Hematopoietic multipotent progenitor cell treated with erythropoietin and hydrocortisone succinate and interleukin-3 and kit ligand, for 6 days (in vitro differentiated cells): ENCODE data around the gene CIC.
A peak's percentile ranks its signal among the peaks of the same experiment; 100 is the strongest.
"Not testable (repeated sequence)": the region's sequence is repeated elsewhere in the genome, so short reads cannot be mapped to it uniquely, and the experiment has no call there.

Source experiments
- DNase-seq: peaks from one replicate; pipeline ENCODE4 v3.0.0-alpha.2; 2015

The CIC gene

DNA sequence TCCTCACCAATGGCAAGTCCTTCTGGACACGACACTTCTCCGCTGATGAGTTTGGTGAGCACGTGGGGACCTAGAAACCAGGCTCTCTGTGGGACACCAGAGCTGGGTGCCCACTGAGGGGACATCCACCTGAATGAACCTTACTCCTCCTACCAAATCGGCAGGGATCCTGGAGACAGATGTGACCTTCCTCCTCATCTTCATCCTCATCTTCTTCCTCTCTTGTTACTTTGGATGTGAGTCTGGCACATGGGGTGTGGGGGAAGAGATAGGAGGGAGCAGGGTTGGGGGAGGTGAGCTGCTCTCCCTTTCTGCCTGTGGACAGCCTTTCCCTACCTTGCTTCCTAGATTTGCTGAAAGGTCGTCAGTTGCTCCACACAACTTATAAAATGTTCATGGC, 46.0 kb downstream of the CIC start:
- DNase-seq, result no peak

DNA sequence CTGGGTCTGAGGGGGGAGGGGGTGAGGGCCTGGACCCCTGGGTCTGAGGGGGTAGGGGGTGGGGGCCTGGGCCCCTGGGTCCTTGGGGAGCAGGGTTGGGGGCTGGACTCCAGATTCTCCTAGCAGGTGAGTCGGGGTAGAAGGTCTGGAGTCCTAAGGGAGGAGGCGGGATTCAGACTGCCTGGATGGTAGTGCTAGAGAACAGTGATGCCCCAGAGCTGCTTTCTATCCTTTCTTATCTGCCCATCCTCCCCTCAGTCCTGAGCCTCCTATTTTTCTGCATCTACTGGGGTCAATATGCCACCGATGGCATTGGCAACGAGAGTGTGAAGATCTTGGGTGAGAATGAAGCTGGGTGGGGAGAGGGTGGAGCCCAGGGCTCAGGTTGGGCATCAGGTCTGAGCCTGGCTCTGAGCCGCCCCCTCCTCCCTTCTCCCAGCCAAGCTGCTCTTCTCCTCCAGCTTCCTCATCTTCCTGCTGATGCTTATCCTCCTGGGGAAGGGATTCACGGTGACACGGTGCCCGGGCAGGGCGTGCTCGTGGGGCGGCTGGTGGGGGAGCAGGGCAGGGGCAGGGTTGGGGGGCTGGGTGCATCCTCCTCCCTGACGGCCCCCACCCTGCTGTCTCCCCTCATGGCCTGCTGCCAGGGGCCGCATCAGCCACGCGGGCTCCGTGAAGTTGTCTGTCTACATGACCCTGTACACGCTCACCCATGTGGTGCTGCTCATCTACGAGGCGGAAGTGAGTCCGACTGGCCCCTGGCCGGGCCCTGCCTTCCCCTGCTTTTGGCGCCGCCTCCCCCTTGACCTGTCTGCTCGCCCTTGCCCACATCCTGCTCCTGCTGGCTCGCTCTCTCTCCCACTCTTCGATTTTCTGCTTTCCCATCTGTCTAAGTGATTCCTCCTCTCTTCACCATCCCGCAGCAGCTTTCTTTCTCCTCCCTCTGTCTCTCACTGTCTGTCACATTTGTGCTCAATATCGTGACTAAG, 47.5 kb downstream of the CIC start:
- no peak for DNase-seq

- no peak for DNase-seq
Measured at GRCh38 chr19:42317535-42317934, 48.5 kb downstream of the CIC start.

DNA sequence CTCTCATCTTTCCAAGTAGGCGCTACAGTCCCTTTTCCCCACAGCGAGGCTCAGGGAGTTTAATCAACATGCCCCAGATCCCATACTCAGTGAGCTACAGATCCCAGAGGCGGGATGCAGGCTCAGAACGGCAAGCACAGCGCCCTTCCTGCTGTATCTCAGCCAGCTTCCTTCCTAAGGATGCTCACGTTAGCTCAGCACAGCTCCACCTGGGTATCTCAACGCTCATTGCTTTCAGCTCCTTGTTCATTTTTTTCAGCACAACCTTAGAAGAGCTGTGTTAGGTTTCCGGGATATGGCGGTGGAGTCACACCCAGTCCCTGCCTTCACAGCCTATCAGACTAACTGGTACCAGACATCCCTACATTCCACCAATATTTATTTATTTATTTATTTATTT, 53.3 kb downstream of the CIC start:
- no peak for DNase-seq

- DNase-seq, result no peak
Measured at GRCh38 chr19:42323473-42323851, 54.4 kb downstream of the CIC start.

DNA sequence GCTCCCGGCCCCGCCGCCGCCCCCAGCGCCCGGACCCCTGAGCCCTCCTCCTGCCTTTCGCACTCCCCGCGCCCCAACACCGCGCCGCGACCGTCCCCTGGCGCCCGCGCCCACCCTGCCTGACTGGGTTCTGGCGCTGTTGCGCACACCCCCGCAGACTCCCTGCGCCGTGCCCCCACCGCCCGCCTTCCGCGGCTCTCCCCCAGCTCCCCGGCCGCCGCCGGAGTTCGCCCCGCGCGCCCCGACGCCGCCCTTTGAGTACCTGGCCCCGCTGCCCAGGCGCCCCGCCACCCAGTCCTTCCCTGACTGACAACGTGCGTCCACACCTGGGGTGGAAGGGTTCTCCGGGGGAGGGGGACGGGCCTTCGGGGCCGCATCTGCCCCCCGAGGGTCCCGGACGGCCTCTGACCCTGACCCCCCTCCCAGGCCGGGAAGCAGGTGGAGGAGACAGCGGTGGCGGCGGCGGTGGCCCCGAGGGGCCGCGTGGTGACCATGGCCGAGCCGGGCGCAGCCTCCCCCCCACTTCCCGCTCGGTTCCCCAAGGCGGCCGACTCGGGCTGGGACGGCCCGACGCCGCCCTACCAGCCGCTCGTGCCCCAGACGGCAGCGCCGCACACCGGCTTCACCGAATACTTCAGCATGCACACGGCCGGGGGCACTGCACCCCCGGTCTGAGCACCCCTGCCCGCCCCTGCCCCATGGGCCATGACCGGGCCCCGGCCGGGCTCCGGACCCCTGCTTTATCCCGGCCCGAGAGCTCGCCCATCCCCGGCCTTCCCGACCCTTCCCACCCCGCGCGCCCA, 55.0 kb downstream of the CIC start:
- peak; percentile 47 for DNase-seq

- DNase-seq, result no peak
Measured at GRCh38 chr19:42324655-42325307, 55.7 kb downstream of the CIC start.

DNA sequence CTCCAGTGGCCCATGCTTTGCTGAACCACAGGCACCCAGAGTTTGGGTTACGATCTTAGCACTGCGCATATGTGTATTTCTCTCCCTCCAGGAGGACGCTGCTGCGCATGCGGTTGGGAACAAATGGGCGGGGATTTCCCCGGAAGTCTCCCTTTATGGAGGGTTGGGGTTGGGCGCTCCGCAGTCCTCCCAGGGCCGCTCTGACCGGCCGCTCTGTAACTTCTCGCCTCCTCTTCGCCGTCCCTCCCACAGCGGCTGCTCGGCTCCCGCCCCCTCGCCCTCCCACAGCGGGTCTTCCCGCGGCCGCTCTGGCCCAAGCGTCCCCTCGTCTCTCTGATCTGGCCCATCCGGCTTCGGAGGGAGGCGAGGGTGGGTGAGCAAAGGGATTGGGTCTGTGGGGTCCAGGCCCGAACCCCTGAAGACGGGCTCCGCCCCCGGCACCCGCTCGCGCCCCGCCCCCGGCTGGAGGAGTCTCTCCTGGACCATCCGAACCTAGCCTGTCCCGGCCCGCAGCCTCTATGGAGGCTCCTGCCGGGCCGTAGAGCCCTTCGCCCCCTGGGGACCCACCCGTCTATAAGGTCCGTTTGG, 56.4 kb downstream of the CIC start, which contains the start of gene MEGF8:
TSS of gene MEGF8 (plus strand) at position 328 of the 588 bp plus-strand sequence. CDS start 609 bp downstream, outside the sequence.
- DNase-seq, result peak; percentile 99

DNA sequence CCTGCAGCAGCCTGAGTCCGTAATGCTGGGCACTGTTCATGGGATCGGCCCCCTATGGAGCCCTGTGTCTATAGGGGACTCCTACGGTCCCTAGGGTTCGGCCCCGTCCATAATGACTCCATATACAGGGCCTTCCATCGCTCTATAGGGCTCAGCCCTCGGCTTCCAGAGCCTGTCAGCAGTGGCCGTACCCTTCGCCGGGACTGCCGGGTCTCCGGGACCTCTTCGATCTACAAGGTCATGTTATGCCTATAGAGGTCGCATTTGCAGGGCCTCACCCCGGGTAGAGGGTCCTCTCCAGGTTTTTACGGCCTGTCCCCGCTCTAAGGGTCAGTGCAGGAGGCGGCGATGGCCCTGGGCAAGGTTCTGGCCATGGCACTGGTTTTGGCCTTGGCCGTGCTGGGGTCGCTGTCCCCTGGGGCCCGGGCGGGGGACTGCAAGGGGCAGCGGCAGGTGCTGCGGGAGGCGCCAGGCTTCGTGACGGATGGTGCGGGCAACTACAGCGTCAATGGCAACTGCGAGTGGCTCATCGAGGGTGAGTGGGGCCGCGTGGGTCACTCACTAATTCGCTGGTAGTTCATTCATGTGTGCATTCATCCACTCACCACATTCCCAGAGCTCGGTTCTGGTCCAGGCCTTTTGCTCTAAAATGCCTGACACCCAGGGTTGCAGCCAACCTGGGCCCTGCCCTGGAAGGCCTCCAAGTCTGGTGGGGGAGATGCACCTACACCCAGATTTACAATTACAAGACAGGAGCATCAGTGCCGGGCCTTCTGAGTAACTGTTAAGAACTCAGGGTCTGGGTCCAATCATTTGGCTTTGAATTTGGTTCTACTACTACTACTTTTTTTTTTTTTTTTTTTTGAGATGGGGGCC, 57.1 kb downstream of the CIC start:
- DNase-seq, result peak; percentile 43

DNA sequence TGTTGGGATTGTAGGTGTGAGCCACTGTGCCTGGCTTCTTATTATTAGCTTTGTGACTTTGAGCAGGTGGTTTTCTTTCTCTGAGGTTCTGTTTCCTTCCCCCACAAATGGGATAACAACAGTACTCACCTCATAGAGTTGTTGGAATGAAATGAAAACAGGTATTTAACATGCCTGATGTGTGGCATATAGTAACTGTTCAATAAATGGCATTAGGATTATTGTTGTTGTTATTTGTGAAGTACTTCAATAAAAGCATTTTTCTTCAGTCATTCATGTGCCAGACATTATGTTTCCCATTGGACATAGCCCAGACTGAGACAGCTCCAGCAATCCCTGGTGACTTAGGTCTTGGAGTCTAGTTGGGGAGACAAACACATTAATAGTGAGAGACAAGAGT, 57.9 kb downstream of the CIC start:
- DNase-seq, result no peak

DNA sequence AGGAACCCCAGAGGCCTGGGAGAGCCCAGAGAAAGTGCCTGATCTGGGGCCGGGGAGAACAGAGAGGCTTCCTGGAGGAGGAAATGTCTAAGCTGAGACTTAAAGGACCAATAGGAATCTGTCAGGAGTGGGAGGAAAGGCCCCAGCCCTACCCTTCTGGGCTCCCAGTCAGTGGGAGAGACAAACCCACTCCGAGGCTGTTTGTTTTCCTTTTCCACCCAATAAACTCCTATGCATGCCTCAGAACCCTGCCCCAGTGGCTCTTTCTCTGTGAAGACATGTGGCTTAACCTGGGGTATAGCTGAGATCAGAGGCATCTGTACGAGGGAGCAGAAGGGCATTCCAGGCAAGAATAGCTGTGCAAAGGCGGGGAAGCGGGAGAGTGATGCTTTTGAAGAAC, 58.3 kb downstream of the CIC start:
- DNase-seq, result no peak

- DNase-seq, result no peak
Measured at GRCh38 chr19:42328106-42328505, 59.1 kb downstream of the CIC start.

GRCh38 chr19:42328854-42329253, 59.8 kb downstream of the CIC start:
- DNase-seq, result no peak

GRCh38 chr19:42330241-42330711, 61.2 kb downstream of the CIC start:
- no peak for DNase-seq

GRCh38 chr19:42331333-42331732, 62.3 kb downstream of the CIC start:
- DNase-seq, result not testable (repeated sequence)

GRCh38 chr19:42332059-42332458, 63.0 kb downstream of the CIC start:
- no peak for DNase-seq

GRCh38 chr19:42333018-42333417, 64.0 kb downstream of the CIC start:
- no peak for DNase-seq

DNA sequence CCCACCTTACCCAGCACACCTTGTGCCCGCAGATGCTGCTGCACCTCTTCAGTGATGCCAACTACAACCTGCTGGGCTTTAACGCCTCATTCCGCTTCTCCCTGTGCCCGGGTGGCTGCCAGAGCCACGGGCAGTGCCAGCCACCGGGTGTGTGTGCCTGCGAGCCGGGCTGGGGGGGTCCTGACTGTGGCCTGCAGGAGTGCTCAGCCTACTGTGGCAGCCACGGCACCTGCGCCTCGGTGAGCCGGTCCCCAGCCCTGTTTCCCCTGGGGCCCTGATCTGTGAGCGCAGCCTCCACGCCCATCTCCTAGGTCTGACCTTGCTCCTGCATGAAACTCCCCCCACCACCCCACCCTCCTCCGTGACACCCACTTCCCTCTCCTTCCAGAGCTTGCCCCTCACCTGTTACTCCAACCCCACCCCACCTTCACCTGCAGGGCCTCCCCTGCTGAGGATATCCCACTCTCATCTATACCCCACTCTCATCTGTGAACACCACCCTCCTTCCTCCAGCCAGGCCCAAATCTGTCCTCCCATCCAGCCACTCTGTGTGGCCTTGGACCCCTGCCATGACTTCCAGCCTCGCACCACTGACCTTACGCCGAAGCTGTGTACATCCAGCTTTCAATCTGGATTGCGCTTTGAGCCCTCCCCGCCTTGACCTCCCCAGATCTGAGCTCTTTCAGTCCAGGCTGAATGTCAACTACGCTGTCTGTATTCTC, 65.1 kb downstream of the CIC start:
- no peak for DNase-seq

DNA sequence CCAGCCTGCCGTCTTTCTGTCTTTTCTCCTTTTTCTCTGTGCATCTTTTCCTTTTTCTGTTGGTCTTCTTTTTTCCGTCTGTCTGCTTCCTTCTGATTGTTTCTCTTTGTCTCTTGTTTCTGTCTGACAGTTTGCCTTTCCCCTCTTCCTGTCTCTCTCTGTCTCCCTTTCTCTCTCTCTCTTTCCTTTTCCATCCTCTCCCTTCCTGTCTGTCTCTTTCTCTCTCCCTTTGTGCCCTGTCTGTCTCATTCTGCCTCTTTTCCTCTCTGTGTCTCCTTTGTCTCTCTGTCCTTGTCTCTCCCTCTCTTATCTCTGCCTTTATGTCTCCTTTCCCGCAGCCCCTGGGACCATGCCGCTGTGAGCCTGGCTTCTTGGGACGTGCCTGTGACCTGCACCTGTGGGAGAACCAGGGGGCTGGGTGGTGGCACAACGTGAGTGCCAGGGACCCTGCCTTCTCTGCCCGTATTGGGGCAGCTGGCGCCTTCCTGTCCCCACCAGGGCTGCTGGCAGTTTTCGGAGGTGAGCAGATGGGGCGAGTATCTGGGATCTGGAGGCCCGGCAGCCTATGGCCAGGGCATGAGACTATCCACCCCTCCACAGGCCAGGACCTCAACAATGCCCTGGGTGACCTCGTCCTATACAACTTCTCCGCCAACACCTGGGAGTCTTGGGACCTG, 65.8 kb downstream of the CIC start:
- DNase-seq, result no peak

- no peak for DNase-seq
Measured at GRCh38 chr19:42335374-42335936, 66.4 kb downstream of the CIC start.
